AG10803 (cell line): ENCODE data around the gene FOXJ3.

ENCODE experiments used
- DNase-seq: peaks from one replicate; pipeline ENCODE4 v3.0.0; 2010; ENCODE audit warnings: low read depth
- H3K4me3 ChIP-seq: 2 replicates; pipeline ENCODE4 v1.5.1; 2011; ENCODE audit warnings: mild to moderate bottlenecking, low read length, control low read depth
- CTCF ChIP-seq: conservative IDR thresholded peaks from 2 replicates; pipeline ENCODE4 v1.5.1; 2011; ENCODE audit warnings: mild to moderate bottlenecking, low read length, control low read depth, inconsistent platforms

Gene FOXJ3

GRCh38 chr1:42175314-42176054, 159.6 kb downstream of the FOXJ3 start:
- H3K4me3 ChIP-seq = no peak overlapping the region
- TF ChIP-seq CTCF = no peak
- no peak for DNase-seq

- peak; percentile 55 for DNase-seq
- TF ChIP-seq CTCF = no peak
- H3K4me3 ChIP-seq = no peak overlapping the region
Measured at GRCh38 chr1:42173961-42174735, 160.9 kb downstream of the FOXJ3 start.

- DNase-seq = peak; percentile 34
- TF ChIP-seq CTCF = peak; percentile 90
- no peak overlapping the region for H3K4me3 ChIP-seq
Measured at GRCh38 chr1:42173155-42173933, 161.7 kb downstream of the FOXJ3 start.

- peak; percentile 28 for DNase-seq
Measured at GRCh38 chr1:42172381-42173133, 162.5 kb downstream of the FOXJ3 start.

GRCh38 chr1:42171679-42172266, 163.3 kb downstream of the FOXJ3 start:
- TF ChIP-seq CTCF = no peak
- no peak for DNase-seq
- H3K4me3 ChIP-seq = no peak overlapping the region

More at GRCh38 chr1:42172381-42173133, 162.5 kb downstream of the FOXJ3 start:
- no peak for TF ChIP-seq CTCF
- no peak overlapping the region for H3K4me3 ChIP-seq
